Neural progenitor cell (in vitro differentiated cells): ENCODE data around the gene CCDC91. TPM values are rescaled to one million over a fixed set of nuclear protein-coding genes. Genes with fewer than 3 reads are reported as not detected.

Experiments
- DNase-seq: peaks from one replicate; pipeline ENCODE4 v3.0.0-alpha.2; 2016; ENCODE audit warnings: low spot score
- H2AFZ ChIP-seq: fragments of 200-600 bp; sonication (generic); replicated peaks from 2 replicates; pipeline ENCODE4 v1.6.1; 2016; ENCODE audit warnings: antibody characterized with exemption
- H3F3A ChIP-seq: fragments of 200-600 bp; sonication (generic); 2 replicates; pipeline ENCODE4 v1.6.1; 2016; ENCODE audit warnings: antibody characterized with exemption, low read depth
- H3K27ac ChIP-seq: fragments of 200-600 bp; sonication (generic); 2 replicates; pipeline ENCODE4 v1.5.1; 2016; ENCODE audit warnings: mild to moderate bottlenecking
- H3K27me3 ChIP-seq: fragments of 200-600 bp; sonication (generic); 2 replicates; pipeline ENCODE4 v1.6.1; 2016; ENCODE audit warnings: mild to moderate bottlenecking, moderate library complexity
- H3K36me3 ChIP-seq: fragments of 200-600 bp; sonication (generic); 2 replicates; pipeline ENCODE4 v1.5.1; 2016
- H3K4me1 ChIP-seq: fragments of 200-600 bp; sonication (generic); 2 replicates; pipeline ENCODE4 v1.6.1; 2016; ENCODE audit warnings: mixed run types
- H3K4me2 ChIP-seq: fragments of 200-600 bp; sonication (generic); 2 replicates; pipeline ENCODE4 v1.6.1; 2016
- H3K4me3 ChIP-seq: fragments of 200-600 bp; sonication (generic); 2 replicates; pipeline ENCODE4 v1.5.1; 2016
- H3K79me2 ChIP-seq: fragments of 200-600 bp; sonication (generic); 2 replicates; pipeline ENCODE4 v1.6.1; 2016; ENCODE audit warnings: low read depth
- H3K9ac ChIP-seq: fragments of 200-600 bp; sonication (generic); 2 replicates; pipeline ENCODE4 v1.6.1; 2016
- H3K9me3 ChIP-seq: fragments of 200-600 bp; sonication (generic); 2 replicates; pipeline ENCODE4 v1.5.1; 2016; ENCODE audit warnings: low read depth
- H4K20me1 ChIP-seq: fragments of 200-600 bp; sonication (generic); 2 replicates; pipeline ENCODE4 v1.6.1; 2016; ENCODE audit warnings: low read depth
- H3K27ac Mint-ChIP-seq: 3 replicates; pipeline ENCODE4 v1.8.0; 2021; ENCODE audit warnings: mixed read lengths
- H3K27me3 Mint-ChIP-seq: 2 replicates; pipeline ENCODE4 v1.8.0; 2022; ENCODE audit warnings: low read depth, mild to moderate bottlenecking, inconsistent platforms, moderate library complexity, mixed read lengths; ENCODE audit not compliant: insufficient read depth
- H3K36me3 Mint-ChIP-seq: 3 replicates; pipeline ENCODE4 v1.8.0; 2021; ENCODE audit warnings: mixed read lengths
- H3K4me1 Mint-ChIP-seq: 3 replicates; pipeline ENCODE4 v1.8.0; 2021; ENCODE audit warnings: mixed read lengths
- H3K4me3 Mint-ChIP-seq: 3 replicates; pipeline ENCODE4 v1.8.0; 2021; ENCODE audit warnings: mild to moderate bottlenecking, moderate library complexity, mixed read lengths
- H3K9me3 Mint-ChIP-seq: 3 replicates; pipeline ENCODE4 v1.8.0; 2020; ENCODE audit warnings: mixed read lengths
- CTCF ChIP-seq: fragments of 200-600 bp; sonication (generic); IDR thresholded peaks from 2 replicates; pipeline ENCODE4 v1.5.1; 2017; ENCODE audit warnings: antibody characterized with exemption, mild to moderate bottlenecking
- EZH2 ChIP-seq: fragments of 200-600 bp; sonication (generic); IDR thresholded peaks from 2 replicates; pipeline ENCODE4 v1.6.1; 2017; ENCODE audit warnings: antibody characterized with exemption, mild to moderate bottlenecking, moderate library complexity
- EZH2phosphoT487 ChIP-seq: fragments of 200-600 bp; sonication (generic); IDR thresholded peaks from 2 replicates; pipeline ENCODE4 v1.6.1; 2017; ENCODE audit warnings: antibody characterized with exemption
- total RNA-seq: library from RNA; depleted of rRNA; stranded (reverse); fragments of >200 nt; gene quantifications from 2 replicates; pipeline ENCODE4 v1.2.3, GENCODE V29; 2015; ENCODE audit warnings: low replicate concordance

CCDC91 gene
- total RNA-seq, 1 donor from 2014 or later = 35.8 TPM

- Histone ChIP-seq H3K9me3 (no peaks in the 10 kb centered on the region), H3K4me3 (no peak overlapping the region), H3K27me3 (no peaks in the 10 kb centered on the region), H3K9ac (no peak overlapping the region), H3K79me2 (no peaks in the 10 kb centered on the region), H2AFZ (no peak overlapping the region), H4K20me1 (no peaks in the 10 kb centered on the region), H3K4me1 (no peaks in the 10 kb centered on the region), H3F3A (no peaks in the 10 kb centered on the region), H3K27ac (no peak overlapping the region), H3K4me2 (no peak overlapping the region), H3K36me3 (no peaks in the 10 kb centered on the region)
- peaks cover 1% of the 10 kb centered on the region for H3K36me3 Mint-ChIP-seq
- H3K4me1 Mint-ChIP-seq = no peaks in the 10 kb centered on the region
- no peak for DNase-seq
- no peaks in the 10 kb centered on the region for H3K27me3 Mint-ChIP-seq
- TF ChIP-seq EZH2phosphoT487 (no peak), CTCF (no peak), EZH2 (no peak)
- no peak overlapping the region for H3K27ac Mint-ChIP-seq
- H3K9me3 Mint-ChIP-seq = peaks cover 4% of the 10 kb centered on the region
- no peak overlapping the region for H3K4me3 Mint-ChIP-seq
These were observed 307.7 kb downstream of the CCDC91 start for GRCh38 chr12:28497889-28498411.

GRCh38 chr12:28498850-28499249, 308.6 kb downstream of the CCDC91 start:
- Mint-ChIP-seq H3K27me3 (no peaks in the 10 kb centered on the region), H3K27ac (no peak overlapping the region), H3K36me3 (peaks cover 1% of the 10 kb centered on the region), H3K4me1 (no peaks in the 10 kb centered on the region), H3K4me3 (no peak overlapping the region), H3K9me3 (peaks cover 4% of the 10 kb centered on the region)
- Histone ChIP-seq H3K79me2 (no peaks in the 10 kb centered on the region), H3K4me2 (no peak overlapping the region), H3K9ac (no peak overlapping the region), H3K4me1 (no peaks in the 10 kb centered on the region), H2AFZ (no peak overlapping the region), H4K20me1 (no peaks in the 10 kb centered on the region), H3K4me3 (no peak overlapping the region), H3F3A (no peaks in the 10 kb centered on the region), H3K27me3 (no peaks in the 10 kb centered on the region), H3K27ac (no peak overlapping the region), H3K9me3 (no peaks in the 10 kb centered on the region), H3K36me3 (no peaks in the 10 kb centered on the region)
- DNase-seq = no peak
- no peak for TF ChIP-seq CTCF
- no peak for TF ChIP-seq EZH2phosphoT487
- no peak for TF ChIP-seq EZH2

- no peak overlapping the region for H3K4me2 ChIP-seq
- Mint-ChIP-seq H3K27ac (no peak overlapping the region), H3K4me3 (no peak overlapping the region), H3K27me3 (no peaks in the 10 kb centered on the region), H3K4me1 (no peaks in the 10 kb centered on the region), H3K9me3 (peaks cover 4% of the 10 kb centered on the region), H3K36me3 (peaks cover 1% of the 10 kb centered on the region)
- H3K9me3 ChIP-seq = no peaks in the 10 kb centered on the region
- TF ChIP-seq EZH2 = no peak
- TF ChIP-seq CTCF = no peak
- no peak for TF ChIP-seq EZH2phosphoT487
- H2AFZ ChIP-seq = no peak overlapping the region
- H3F3A ChIP-seq = no peaks in the 10 kb centered on the region
- H3K4me1 ChIP-seq = no peaks in the 10 kb centered on the region
- H3K27me3 ChIP-seq = no peaks in the 10 kb centered on the region
- H4K20me1 ChIP-seq = no peaks in the 10 kb centered on the region
- no peak for DNase-seq
- no peak overlapping the region for H3K9ac ChIP-seq
- H3K4me3 ChIP-seq = no peak overlapping the region
- no peaks in the 10 kb centered on the region for H3K79me2 ChIP-seq
- no peak overlapping the region for H3K27ac ChIP-seq
- no peaks in the 10 kb centered on the region for H3K36me3 ChIP-seq
These were observed 310.2 kb downstream of the CCDC91 start for GRCh38 chr12:28500373-28501024.
